ENCODE results near the gene AP3B1.
"Not testable (repeated sequence)": the region's sequence is repeated elsewhere in the genome, so short reads cannot be mapped to it uniquely, and the experiment has no call there.

The AP3B1 gene

DNA sequence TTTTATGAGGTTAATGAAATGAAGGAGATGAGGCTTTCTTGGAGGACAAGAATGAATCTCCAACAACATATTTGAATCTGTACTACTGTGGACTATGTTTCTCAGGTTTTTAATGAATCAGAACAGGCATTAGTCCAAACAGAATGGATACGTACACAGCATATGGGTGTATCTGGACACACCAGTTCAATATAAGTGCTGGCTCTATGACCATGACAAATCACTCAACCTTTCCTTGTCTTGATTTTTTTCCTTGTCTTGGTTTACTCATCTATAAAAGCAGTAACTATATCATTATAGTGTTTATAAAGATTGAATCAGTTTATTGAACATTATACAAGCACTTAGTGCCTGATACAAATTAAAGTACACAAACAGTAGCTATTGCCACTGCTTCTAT lies 104.1 kb downstream of the AP3B1 start:
- no peak for TF ChIP-seq ZNF274 (IDR thresholded peaks at IDR 0.05; ENCODE audit: low read depth, low read length)
- no peak overlapping the region for H3K4me3 ChIP-seq (ENCODE audit: low read length)

GRCh38 chr5:78188681-78189080 lies 105.8 kb downstream of the AP3B1 start:
- not testable (repeated sequence) for H3K4me3 ChIP-seq (ENCODE audit: low read length)

DNA sequence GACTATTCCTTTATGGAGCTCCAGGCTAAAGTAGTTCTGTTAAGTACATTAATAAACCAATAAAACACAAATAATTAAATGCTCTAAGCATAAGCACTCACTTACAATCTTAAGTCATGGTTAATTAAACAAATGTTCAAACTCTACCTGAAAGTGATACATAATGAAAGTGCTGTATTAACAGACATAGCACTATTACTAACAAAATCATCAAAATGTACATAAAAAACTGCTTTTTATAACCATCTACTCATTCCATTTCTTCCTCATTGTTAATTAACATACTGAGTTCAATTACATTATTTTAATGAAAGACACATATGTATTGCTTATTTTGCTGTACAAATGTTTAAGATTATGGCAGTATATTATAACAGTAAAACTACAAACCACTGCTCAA lies 107.3 kb downstream of the AP3B1 start:
- H3K4me3 ChIP-seq (ENCODE audit: low read length), result no peak overlapping the region
- no peak for TF ChIP-seq ZNF274 (IDR thresholded peaks at IDR 0.05; ENCODE audit: low read depth, low read length)

DNA sequence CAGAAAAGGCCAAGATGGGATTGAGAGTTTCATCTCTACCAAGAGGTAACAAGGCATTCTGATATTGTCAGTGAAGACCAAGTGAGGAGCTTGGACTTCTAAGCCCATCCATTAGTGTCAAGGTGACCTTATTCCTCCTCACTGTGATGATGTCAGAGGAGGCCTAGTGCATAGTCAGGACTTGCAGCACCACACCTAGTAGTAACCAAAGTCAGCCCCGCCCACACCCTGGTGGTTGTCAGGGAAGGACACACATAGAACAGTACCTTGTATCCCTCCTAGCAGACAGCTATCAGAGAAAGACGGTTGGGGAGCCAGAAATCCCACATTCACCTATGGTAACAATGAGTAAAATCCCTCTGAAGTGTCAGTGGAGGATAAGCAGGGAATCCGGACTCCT lies 111.7 kb downstream of the AP3B1 start:
- H3K4me3 ChIP-seq (ENCODE audit: low read length), result no peak overlapping the region
- TF ChIP-seq ZNF274 (IDR thresholded peaks at IDR 0.05; ENCODE audit: low read depth, low read length), result no peak

DNA sequence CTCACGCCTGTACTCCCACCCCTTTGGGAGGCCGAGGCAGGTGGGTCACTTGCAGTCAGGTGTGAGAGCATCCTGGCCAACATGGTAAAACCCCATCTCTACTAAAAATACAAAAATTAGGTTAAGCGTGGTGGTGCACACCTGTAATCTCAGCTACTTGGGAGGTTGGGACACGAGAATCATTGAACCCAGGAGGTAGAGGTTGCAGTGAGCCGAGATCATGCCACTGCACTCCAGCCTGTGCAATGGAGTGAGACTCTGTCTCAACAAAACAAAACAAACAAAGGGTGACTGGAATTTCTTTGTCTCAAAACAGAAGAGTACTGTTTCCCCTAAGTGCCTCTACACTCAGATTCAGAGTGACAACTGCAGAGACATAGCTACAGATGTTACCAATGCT lies 116.1 kb downstream of the AP3B1 start:
- TF ChIP-seq ZNF274 (IDR thresholded peaks at IDR 0.05; ENCODE audit: low read depth, low read length), result no peak

DNA sequence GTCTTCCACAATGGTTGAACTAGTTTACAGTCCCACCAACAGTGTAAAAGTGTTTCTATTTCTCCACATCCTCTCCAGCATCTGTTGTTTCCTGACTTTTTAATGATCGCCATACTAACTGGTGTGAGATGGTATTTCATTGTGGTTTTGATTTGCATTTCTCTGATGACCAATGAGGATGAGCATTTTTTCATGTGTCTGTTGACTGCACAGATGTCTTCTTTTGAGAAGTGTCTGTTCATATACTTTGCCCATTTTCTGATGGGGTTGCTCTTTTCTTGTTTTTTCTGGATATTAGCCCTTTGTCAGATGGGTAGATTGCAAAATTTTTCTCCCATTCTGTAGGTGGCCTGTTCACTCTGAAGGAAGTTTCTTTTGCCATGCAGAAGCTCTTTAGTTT lies 124.2 kb downstream of the AP3B1 start:
- not testable (repeated sequence) for H3K4me3 ChIP-seq (ENCODE audit: low read length)

More for the DNA sequence above, 116.1 kb downstream of the AP3B1 start:
- H3K4me3 ChIP-seq (ENCODE audit: low read length), result no peak overlapping the region

DNA sequence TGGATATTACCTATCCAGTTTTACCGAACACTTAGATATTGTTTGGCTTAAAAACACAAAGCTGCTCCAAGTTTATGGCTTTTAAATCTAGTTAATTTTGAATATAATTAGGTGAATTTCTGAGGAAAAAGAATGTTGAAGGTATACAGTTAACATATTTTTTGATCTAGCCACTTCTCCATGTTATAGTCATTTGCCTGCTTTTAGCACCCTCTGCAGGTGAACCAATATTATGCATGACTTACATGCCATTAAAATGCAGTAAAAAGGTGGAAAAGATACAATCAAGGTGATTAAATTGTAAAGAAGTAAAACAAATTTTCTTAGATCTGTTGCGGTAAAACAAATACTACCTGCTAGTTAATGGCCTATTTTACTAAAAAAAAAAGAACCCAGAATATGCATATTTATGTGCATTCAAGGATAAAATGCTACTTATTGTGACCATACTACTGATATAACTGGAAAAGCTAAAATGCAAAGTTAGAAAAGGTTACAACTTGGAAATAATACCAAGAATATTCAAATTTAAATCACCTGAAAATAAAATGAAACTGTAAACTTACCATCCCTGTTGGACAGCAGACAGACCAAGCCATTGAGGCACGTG lies 132.1 kb downstream of the AP3B1 start:
- TF ChIP-seq ZNF274 (IDR thresholded peaks at IDR 0.05; ENCODE audit: low read depth, low read length), result no peak
- H3K4me3 ChIP-seq (ENCODE audit: low read length), result no peak overlapping the region

DNA sequence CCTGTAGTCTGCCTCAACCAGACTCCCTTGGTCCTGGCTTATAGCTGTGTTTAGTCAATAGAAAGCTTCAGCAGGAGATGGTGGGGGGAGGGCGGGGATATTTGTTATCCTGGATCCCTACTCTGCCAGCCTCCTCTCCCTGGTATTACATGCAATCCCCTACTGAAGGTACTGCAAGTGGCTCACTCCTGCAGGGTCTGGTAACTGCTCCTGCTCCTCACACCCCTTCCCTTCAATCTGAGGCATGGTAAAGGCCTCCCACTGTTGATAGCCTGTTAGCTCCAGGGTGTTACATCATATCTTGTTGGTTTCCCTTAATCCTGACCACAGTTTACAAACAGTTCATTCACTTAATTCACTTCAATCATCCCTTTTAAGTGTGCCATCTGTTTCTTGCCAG lies 137.5 kb downstream of the AP3B1 start:
- TF ChIP-seq ZNF274 (IDR thresholded peaks at IDR 0.05; ENCODE audit: low read depth, low read length), result no peak
- no peak overlapping the region for H3K4me3 ChIP-seq (ENCODE audit: low read length)

- no peak overlapping the region for H3K4me3 ChIP-seq (ENCODE audit: low read length)
- no peak for TF ChIP-seq ZNF274 (IDR thresholded peaks at IDR 0.05; ENCODE audit: low read depth, low read length)
Measured at GRCh38 chr5:78151594-78152271, 142.8 kb downstream of the AP3B1 start.

DNA sequence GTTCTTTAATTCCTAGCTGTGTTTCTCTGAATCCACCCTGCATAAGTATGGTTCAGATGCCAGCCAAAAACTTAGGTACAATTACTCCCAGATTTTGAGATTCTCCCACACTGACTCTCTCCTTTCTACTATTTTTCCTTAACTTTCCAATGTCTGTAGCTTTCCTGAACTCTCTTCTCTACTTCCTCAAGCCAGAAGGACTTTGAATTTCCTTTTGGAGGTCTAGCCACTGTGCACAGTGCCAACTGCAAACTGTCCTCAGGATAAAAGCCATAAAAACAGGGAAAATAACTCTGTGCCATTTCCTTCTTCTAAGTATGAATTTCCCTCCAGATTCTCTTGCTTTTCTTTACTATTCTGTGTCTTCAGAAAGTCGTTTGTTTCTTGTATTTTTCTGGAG lies 157.2 kb downstream of the AP3B1 start:
- TF ChIP-seq ZNF274 (IDR thresholded peaks at IDR 0.05; ENCODE audit: low read depth, low read length), result no peak
- no peak overlapping the region for H3K4me3 ChIP-seq (ENCODE audit: low read length)

DNA sequence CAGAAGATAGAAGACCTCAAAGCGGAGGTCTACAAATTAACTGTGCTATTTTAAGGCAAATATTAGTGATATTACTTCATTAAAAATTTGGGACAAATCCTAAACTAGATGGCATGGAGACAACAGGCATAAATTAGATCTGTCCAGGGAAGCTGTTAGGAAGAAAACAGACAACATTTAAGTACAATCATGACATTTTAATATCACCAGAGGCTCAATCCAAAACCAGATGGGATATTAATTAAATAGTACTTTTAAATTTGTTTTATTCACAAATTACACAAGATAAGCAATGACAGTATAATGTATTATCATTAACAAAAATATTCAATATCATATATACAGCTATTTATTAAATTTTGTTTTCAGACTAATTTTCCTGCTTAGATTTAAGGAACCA lies 161.1 kb downstream of the AP3B1 start:
- no peak for TF ChIP-seq ZNF274 (IDR thresholded peaks at IDR 0.05; ENCODE audit: low read depth, low read length)

GRCh38 chr5:78132507-78132906 lies 162.0 kb downstream of the AP3B1 start:
- no peak for TF ChIP-seq ZNF274 (IDR thresholded peaks at IDR 0.05; ENCODE audit: low read depth, low read length)
- H3K4me3 ChIP-seq (ENCODE audit: low read length), result no peak overlapping the region

More for the DNA sequence above, 161.1 kb downstream of the AP3B1 start:
- no peak overlapping the region for H3K4me3 ChIP-seq (ENCODE audit: low read length)

DNA sequence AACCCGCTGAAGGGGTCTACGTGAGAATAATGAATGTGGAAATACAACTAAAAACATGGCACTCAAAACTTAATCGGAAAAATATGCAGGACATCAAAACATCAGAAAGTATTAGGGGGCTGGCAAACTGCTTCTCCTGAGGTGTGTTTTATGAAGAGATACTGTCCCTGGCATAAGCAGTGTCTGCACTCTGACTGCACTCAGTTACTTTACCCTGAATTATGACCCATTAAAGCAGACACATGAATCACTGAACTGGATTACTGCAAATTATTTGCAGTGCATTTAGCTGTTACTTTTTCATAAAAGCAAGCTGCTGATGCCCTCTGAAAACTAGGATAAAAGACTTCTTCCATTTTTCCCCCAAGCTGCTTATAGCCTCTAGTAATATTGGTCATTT lies 164.9 kb downstream of the AP3B1 start:
- H3K4me3 ChIP-seq (ENCODE audit: low read length), result no peak overlapping the region
- TF ChIP-seq ZNF274 (IDR thresholded peaks at IDR 0.05; ENCODE audit: low read depth, low read length), result no peak

- H3K4me3 ChIP-seq (ENCODE audit: low read length), result no peak overlapping the region
- no peak for TF ChIP-seq ZNF274 (IDR thresholded peaks at IDR 0.05; ENCODE audit: low read depth, low read length)
Measured at GRCh38 chr5:78127875-78128274, 166.6 kb downstream of the AP3B1 start.

DNA sequence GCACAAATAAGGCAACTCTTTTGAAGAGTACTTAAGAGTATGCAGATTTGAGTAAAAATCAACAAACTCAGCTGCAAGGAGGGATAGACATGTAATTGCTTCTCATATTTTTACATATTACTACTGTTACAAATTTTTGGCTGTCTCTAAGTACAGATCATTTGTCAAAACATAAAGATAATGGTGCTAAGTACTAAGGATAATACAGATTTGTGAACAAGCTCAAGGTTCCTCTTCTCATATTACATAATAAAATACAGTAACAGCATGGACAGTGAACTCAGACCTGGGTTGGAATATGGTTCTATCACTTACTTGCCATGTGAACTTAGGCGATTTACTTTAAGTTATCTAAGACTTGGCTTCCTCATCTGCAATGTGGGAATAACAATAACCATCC lies 168.0 kb downstream of the AP3B1 start:
- H3K4me3 ChIP-seq (ENCODE audit: low read length), result no peak overlapping the region
- TF ChIP-seq ZNF274 (IDR thresholded peaks at IDR 0.05; ENCODE audit: low read depth, low read length), result no peak

DNA sequence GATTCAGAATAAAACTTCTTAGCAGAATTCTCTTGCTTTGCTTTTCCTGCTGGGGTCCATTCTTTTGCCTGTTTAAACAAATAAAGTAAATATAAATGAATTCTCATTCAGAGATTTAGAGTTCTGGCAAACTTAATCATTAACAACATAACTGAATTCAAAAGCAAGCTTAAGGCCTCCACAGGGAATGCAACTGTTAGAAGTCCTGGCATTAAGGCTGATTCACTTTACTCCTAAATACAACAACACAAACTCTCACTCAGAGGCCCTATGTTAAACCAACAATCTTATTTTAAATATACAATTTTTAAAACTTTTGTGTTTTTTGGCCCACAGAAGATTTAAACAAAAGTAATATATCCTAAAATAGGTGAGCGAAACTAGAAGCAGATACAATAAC lies 178.3 kb downstream of the AP3B1 start:
- H3K4me3 ChIP-seq (ENCODE audit: low read length), result no peak overlapping the region
- TF ChIP-seq ZNF274 (IDR thresholded peaks at IDR 0.05; ENCODE audit: low read depth, low read length), result no peak

Measured in GM08714 (cell line).